Activated CD8-positive, alpha-beta memory T cell treated with anti-CD3 and anti-CD28 coated beads, Interleukin-2, amount 50 U/mL, for 24 hours (primary cell): ENCODE measurements around the gene SHROOM2.

ENCODE experiments used
- DNase-seq: peaks from one replicate; pipeline ENCODE4 v3.0.0-alpha.2; 2020; ENCODE audit errors: extremely low read depth

Gene SHROOM2

DNA sequence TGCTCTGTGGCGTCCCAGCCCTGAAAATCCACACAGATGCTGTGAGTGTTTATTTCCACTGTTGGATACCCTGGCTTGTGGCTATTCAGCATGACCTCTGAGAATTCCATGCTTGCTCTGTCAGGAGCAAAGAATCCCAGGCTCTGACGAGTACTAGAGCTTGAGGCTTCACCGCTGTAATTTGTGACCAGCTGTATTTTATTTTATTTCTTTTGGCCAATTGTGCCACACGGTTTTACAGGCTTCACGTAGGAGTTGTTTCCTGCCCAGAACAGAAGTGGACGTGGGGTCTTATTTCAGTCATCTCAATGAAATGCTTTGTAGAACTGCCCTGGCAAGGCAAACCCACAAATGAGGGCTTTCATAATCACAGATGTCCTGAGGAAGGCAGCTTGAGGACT is 111.5 kb downstream of the SHROOM2 start:
- DNase-seq = no peak

DNA sequence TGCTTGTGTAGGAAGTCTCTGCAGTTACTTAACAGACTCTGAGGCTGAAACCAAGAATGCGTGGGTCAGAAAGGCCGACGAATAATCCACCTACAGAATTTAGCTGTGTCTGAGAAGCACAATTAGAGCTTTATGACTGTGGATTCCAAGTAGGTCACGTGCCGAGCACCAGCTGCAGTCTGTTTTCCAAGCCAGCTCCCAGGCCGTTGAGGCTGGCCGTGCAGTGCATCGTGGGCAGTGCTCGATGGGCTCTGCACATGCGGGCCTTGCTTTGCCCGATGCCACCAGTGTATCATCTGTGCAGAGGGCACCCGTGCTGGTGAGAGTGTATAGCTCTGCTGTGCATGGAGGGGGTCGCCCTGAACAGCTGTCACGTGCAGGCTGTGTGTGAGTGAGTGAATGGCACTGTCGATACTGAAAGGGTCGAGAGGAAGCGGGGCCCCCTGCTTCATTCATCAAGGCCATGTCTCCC is 113.4 kb downstream of the SHROOM2 start:
- no peak for DNase-seq

DNA sequence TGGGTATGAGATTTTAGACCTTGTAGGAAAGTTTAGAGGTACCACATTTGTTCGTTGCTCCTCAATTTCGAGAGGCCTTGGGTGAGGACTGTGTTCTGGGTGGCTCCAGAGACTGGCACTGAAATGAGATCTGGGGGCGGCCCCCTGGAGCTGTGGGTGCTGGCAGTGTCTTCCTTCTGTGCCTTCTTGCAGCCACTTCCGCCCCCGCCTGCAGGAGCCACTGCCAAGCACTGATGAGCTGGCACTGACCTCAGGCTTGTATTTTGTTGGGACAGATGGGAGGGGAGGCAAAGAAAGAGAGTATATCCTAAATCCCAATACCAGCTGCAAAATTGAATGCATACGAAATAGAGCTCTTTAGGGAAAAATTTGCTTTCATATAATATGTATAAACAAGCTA is 116.4 kb downstream of the SHROOM2 start:
- no peak for DNase-seq

DNA sequence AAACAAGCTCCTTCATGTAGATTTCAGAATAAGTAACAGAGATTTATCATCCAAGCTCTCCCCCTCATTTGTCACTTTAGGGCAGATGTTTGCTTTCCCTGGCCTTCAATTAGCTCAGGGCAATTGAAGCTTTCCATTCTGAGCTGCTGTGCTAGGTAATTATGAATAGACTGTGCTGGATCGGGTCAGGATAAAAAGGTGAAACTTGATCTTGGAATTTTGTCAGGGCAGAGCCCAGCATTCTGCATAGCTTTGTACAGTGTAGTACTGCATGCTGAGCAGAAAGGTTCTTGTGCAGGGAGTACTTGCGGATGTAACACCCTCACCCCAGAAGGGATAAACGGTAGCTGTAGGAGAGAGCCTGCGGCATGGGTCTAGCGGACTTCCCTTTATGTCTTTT is 116.9 kb downstream of the SHROOM2 start:
- DNase-seq = no peak

DNA sequence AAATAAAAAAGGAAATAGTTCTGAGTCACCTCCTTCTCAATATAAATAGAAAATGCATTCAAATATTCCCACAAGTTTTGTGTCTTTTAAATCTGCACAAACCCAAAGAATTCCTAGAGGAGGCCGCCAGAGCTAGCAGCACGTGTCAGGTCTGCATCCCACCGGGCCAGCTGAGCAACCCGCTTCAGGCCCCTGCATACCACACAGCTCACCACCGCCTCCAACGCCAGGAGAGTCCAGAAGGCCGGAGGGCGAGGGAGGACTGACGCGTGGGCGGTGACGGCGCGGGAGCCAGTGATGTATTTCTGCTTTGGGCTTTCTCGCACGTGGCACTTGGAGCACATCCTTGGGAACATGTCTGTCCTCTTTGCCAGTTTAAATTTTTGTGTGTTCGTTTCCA is 119.1 kb downstream of the SHROOM2 start:
- DNase-seq = no peak

DNA sequence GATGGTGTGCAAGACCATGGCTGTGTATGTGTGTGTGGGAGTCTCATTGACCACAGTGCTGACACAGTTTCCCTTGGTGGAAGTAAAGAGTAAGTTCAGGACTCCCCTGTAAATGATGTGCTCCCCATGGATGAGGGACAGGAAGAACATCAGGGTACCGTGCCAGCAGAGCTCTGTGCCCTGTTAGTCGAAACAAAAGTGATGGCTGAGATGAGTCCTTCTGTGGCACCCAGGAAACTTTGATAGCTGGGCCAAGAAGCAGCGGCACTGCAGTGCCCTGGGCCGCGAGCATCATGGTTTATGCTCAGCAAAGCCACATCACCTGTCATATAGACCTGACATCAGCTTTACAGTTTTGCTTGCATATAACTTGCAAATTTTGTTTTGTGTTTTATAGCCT is 119.5 kb downstream of the SHROOM2 start:
- no peak for DNase-seq

DNA sequence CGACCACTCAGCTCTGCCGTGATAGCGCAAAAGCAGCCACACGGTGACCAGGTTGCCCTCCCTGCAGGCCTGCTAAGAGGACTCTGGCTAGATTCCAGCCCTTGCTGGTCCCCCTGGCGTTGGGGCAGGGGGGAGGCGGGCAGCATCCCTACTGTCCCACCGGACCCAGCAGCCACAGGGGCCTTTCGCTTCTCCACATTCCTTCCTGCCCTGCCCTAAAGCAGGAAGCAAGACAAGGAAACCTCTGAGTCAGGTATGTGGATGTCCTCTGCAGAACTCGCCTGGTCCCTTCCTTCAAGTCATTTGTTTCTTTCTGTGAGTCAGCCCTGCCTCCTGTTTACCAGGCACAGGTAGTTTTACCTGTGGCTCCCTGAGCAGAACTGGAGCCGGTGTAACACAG is 120.7 kb downstream of the SHROOM2 start:
- no peak for DNase-seq

DNA sequence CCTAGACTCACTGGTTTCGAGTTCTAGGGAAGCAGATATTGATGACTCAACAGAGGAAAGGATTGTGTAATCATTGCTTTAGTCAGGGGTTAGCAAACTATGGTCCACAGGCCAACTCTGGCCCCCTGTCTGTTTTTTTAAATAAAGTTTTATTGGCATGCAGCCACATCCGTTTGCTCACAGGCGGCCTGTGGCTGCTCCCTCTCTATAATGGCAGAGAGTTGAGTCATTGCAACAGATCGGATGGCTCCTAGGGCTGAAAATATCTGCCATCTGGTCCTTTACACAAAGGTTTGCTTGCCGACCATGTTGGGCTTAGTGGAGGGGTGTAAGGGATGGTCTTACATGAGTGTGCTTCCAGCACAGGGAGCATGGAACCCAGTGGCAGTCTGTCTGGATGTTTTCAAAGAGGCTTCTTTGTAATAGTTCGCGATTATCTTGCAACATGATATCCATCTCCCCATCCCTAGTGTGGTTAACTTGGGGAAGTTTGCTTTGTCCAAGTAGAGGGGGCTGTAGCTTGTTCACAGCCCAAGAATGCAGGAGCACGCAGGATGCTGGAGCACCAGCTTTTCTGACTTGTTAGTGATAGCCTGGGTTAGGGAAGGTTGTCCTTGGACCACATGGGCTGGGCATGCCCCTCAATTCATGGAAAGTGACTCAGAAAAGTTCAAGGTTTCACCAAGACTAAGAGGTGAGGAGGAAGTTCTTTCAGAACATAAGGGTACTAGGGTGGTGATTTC is 121.6 kb downstream of the SHROOM2 start:
- DNase-seq = no peak

DNA sequence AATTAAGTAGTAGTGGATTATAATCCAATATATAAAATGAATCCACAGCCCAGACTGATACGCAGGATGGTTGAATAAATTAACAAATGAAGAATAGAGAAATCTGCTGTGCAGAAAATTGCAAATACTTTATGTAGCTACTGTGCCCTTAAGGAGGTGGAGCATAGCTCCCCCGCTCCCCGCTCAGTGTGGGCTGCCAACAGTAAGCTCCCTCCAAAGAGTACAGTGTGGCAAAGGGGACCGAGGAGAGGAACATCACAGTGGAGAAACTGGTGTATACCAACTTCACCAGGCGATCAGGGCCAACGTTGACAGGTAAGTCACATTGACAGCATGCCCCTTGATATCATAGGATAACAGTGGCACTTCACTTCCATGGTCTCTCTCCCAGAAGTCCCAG is 123.0 kb downstream of the SHROOM2 start:
- no peak for DNase-seq

DNA sequence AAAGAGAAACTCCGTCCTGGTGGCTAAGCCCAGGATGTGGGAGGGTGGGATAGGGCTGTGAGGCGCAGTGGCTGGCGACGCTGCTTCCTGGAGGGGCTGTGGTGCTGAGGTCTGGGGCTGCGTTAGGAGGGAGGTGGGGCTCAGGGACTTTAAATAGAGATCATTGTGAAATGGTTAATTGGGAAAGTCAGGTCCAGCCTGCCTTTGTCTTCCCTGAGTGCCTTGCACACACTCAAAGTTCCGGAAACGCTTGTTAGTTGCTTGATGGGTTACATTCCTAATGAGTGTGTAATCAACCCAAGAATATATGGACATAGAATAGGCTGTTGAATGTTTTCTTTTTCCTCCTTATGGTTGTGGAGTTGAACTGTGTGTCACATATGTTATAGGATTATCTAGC is 125.3 kb downstream of the SHROOM2 start:
- no peak for DNase-seq

DNA sequence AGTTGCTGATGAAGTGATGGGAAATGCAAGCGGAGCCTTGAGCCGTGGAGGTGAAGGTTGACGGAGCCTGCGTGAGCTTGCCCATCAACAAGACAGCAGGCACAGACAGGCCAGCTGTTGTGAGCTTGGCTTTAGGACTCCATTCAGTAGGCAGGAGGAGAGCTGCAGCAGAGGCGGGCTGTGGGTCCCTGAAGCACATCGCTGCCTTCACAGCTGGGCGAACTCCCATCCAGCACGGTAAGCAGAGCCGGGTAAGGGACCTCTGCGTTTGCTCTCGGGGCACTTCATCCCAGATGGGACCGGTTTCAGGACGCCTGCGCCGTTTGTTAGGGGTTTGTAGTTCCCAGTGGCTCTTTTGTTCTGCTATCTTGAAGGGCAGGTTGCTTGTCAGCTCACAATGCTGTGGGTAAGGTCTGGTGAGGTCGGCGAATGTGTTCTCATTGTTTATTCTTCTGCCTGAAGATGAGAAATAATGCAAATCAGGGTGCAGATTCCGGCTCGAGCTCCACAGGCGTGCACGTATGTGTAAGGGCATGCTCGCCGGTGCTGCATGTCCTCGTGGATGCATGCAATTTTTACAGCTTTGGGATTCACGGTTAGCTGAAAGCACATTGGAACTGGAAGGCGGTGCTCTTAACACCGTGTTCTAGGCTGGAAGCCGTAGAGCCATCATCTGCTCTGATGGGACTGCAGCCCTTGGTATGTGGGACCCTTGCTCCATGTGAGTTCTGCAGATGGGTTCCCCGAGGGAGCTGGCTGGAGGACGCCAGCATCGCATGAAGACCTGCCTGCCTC is 126.3 kb downstream of the SHROOM2 start:
- no peak for DNase-seq

DNA sequence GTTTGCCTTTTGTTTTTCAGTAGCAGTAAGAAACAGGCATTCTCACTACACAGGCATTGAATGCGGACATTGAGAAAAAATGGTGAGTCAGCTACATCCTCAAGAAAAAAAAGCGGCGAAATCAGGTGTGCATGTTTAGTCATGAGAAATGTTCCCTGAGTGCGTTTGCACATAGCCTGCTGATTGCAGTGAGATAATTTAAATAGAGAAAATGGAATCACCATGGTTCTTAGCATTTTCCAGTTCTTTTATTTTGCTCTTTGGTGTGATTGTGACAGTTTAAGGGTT is 126.9 kb downstream of the SHROOM2 start:
- no peak for DNase-seq

DNA sequence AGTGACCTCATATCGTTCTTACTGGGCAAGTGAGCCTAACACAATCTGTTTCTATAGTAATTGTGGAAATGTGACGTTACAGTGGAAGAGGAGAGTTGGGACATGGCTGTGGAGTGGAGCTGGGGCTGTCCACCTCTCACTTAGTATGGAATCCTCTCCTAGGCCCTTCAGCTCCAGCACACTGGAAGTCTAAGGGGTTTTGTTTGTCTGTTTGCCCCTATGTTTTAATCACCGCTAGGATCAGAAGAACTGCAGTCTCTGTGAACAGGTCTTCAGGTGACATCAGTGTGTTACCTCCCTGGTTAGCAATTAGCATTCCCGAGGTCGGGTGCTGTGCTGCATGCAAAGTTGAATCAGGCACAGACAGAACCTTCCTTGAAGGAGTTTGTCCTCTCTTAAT is 131.6 kb downstream of the SHROOM2 start:
- DNase-seq = no peak

DNA sequence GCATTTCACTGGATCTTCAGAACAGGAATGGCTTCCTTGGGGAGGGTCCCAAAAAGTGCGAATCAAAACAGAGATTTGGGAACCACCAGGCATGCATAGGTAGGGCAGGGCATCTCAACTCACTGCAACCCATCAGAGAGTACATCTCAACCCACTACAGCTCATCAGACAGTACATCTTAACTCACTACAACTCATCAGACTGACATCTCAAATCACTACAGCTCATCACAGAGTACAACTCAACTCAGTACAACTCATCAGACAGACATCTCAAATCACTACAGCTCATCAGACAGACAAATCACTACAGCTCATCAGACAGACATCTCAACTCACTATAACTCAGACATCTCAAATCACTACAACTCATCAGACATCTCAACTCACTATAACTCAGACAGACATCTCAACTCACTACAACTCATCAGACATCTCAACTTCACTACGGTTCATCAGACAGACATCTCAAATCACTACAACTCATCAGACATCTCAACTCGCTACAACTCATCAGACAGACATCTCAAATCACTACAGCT is 133.5 kb downstream of the SHROOM2 start:
- no peak for DNase-seq

DNA sequence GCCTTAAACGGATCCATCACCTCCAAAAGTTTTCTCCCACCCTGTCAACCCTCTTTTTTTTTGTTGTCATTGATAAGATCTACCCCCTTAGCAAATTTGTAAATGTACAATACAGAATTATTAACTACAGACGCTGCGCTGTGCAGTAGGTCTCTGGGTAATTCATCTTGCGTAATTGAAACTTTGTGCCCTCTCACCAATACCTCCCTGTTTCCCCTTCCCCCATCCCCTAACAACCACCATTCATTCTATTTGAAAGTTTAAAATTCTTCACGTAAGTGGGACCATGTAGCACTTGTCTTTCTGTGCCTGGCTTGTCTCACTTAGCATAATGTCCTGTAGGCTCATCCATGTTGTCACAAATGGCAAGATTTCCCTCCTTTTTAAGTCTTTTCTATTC is 135.2 kb downstream of the SHROOM2 start:
- DNase-seq = no peak

DNA sequence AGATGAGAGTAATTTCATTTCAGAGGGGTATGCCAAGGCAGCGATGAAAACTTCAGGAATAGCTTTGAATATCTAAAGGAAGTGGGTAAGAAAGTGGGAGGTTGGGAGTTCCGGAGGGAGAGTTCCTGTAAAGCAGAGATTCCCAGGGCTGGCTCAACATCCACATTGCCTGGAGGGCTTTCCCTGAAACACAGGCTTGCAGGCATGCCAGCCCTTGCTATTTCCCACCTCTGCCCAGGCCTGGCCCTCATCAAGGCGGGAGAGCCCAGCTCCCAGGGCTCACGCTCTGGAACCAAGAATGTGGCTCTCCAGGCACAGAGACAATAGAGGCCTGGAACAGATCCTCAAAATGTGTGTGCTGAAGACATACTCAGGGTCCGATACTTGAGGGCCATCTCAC is 137.1 kb downstream of the SHROOM2 start:
- no peak for DNase-seq

DNA sequence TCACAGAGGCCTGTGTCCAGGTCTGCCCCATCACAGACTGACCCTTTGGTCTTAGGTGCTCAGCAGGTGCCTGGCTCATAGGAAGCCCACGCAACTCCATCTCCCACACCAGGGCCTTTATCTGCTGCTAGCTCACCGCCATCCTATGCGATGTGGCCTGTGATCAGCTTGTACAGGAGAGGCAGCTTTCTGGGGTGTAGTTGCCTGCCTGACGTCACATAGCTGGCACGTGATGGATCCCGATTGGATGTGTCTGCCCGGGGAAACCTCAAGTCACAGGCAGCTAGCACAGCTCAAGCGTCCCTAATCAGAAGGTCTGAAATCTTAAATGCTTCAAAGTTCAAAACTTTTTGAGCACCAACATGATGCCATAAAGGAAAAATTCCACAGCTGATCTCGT is 139.8 kb downstream of the SHROOM2 start:
- no peak for DNase-seq

DNA sequence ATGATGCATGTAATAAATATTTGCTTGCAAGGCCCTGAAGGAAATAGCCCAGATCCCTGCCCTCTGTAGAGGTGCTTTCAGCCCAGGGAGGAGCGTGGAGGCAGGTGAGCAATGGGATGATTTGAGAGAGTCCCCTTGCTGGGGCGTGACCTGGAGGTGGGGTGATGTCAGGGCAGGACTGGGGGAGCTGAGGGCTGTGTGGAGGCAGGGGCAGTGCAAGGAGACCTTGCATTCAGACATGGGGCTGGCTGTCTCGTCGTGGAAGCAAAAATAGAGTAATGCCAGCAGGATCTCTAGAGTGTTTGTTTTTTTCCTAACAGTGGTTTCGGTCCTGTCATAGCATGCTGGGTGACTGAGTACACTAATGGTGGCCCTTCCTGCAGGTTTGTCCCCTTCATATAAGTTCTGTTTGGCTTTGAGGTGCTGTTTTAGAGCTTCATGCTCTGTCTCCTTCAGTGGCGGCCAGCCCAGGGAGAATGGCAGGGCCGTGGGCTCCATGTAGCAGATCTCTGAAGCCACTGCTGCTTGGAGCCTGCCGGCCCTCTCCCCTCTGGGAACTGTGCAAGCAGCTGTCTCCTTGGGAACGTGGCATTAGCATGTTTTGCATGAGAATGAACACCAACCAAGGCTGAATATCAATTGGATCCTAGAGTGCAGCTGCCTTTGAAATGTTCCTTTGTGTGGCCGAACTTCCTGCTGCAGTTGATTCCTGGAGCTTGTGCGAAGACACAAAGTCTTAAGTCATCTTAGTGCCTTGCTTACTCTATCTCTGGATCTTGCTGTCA is 141.7 kb downstream of the SHROOM2 start:
- no peak for DNase-seq

DNA sequence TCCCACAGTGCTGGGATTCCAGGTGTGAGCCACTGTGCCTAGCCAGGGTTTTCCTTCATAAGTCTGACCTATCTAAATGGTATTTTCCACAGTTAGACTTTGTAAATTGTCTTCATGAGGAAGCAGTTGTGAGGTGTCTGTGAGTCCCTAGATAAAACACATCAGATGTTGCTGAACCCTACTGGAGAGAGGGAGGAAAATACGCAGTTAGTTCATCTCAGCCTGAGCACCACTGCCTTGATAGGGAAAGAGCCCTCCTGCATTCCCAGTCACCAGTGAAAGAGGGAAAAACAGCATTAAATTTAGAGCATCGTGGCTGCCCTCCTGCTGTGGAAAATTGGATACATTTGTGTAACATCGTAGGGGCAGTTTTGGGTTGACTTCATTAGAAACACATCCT is 149.2 kb downstream of the SHROOM2 start:
- DNase-seq = no peak

DNA sequence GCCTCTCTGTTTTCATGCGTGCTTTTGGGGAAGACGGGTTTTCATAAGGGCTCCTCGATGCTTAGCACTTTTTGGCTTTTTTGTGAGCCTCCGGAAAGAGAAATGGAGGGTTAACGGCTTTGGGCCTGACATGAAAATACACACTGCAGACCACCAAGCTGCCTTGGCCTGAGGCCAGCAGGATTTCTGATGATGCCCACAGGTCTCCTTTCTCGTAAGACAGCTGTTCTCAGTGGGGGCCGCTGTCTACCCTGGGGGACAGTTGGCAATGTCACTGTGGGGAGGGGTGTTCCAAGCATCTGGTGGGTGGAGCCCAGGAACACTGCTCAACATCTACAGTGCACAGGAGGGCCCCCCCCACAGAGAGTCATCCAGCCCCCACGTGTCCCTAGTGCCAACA is 151.5 kb downstream of the SHROOM2 start:
- no peak for DNase-seq

DNA sequence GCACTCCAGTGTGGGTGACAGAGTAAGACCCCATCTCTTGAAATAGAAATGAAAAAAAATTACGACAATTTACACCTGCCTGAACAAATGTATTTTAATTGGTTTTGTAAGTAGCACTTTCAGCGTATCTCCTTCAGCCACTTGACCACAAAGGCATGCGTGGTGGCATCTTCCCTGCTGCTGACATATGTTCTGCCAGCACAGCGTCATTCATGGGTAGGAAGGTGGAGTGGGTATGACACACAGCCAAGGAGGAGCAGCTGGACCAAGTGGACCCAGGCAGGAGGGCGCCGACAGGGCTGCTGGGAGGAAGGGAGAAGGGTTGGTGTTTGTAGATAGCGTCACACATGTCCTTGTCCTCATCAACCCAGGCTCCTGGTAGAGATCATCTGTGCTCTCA is 152.3 kb downstream of the SHROOM2 start:
- DNase-seq = no peak

DNA sequence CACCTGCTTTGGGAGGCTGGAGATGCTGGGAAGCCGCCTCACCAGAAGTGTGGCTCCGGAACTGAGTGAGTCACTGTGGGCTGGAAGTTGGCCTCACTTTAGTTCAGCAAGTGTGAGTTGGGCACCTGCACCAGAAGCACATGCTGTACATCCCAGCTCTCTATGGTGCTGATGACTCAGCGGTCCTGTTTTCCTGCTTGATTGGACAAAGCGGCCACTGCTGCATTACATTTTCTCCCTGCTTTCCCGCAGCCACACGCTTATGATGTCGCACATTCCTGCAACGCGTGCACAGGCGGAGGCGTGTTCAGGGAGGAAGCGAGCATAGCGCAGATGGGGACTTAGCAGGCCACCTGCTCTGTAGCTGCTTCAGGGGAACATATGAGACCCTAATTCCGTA is 154.2 kb downstream of the SHROOM2 start:
- DNase-seq = no peak

DNA sequence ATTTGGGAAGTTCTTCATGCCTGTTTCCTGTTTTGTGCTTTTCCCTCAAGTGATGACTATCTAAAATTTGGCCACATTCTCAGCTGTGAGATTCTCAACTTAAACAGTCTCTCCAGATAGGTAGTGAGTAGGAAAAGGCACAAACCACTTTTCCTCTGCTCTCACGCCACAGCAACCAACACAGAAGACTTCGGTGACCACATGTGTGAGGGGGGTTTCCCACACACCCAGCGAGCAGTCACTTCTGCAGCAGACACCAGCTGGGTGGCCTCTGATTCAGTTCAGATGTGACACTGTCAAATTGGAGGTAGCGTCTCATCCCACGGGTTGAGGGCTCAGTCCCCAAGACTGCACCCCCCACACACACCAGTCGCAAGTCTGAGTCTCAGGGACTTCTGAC is 155.9 kb downstream of the SHROOM2 start:
- DNase-seq = peak; percentile 44
